Keratinocyte (primary cell): ENCODE measurements around the gene DSTYK. TPM values are rescaled to one million over a fixed set of nuclear protein-coding genes. Genes with fewer than 3 reads are reported as not detected.

Experiments
- DNase-seq: peaks from one replicate; pipeline ENCODE4 v3.0.0-alpha.2; 2011; ENCODE audit warnings: low read depth, missing footprints, low spot score
- FAIRE-seq: peaks from 2 replicates; lab custom pipeline; 2011; peaks lifted over from hg19 to GRCh38; lab: Jason Lieb, UNC
- H2AFZ ChIP-seq: 2 replicates; pipeline ENCODE4 v1.6.0; 2012; ENCODE audit warnings: low read length, control low read depth, inconsistent platforms; ENCODE audit not compliant: control insufficient read depth
- H3K27ac ChIP-seq: 2 replicates; pipeline ENCODE4 v1.5.1; 2011; ENCODE audit warnings: low read length; ENCODE audit not compliant: control insufficient read depth, insufficient read depth
- H3K27me3 ChIP-seq: 3 replicates; pipeline ENCODE4 v1.6.0; 2011; ENCODE audit warnings: low read length; ENCODE audit not compliant: control insufficient read depth, insufficient read depth; ENCODE audit errors: extremely low read depth
- H3K36me3 ChIP-seq, 2 experiments: 2 replicates in 1 of 2; 3 replicates in 1 of 2; pipeline ENCODE4 v1.5.1; 2011; ENCODE audit warnings: low read length in 2 of 2, mild to moderate bottlenecking in 1 of 2; ENCODE audit not compliant: control insufficient read depth in 2 of 2, insufficient read depth in 2 of 2; ENCODE audit errors: extremely low read depth in 1 of 2
- H3K4me1 ChIP-seq: 3 replicates; pipeline ENCODE4 v1.5.1; 2011; ENCODE audit warnings: low read length; ENCODE audit not compliant: control insufficient read depth, insufficient read depth; ENCODE audit errors: extremely low read depth
- H3K4me2 ChIP-seq: 3 replicates; pipeline ENCODE4 v1.6.0; 2011; ENCODE audit warnings: low read depth, low read length; ENCODE audit not compliant: control insufficient read depth, insufficient read depth; ENCODE audit errors: extremely low read depth
- H3K4me3 ChIP-seq, 3 experiments: fragments of 200-600 bp in 1 of 3; sonication (generic) in 1 of 3; 2 replicates in 2 of 3; 3 replicates in 1 of 3; pipeline ENCODE4 v1.5.1; 2011 to 2016; ENCODE audit warnings: low read length in 3 of 3, mild to moderate bottlenecking in 3 of 3, control low read depth in 2 of 3, inconsistent platforms in 1 of 3, low read depth in 1 of 3, mixed read lengths in 1 of 3, mixed run types in 1 of 3, moderate library complexity in 1 of 3; ENCODE audit not compliant: control insufficient read depth in 2 of 3, insufficient read depth in 2 of 3; ENCODE audit errors: extremely low read depth in 1 of 3
- H3K79me2 ChIP-seq: 2 replicates; pipeline ENCODE4 v1.6.0; 2012; ENCODE audit warnings: low read length; ENCODE audit not compliant: control insufficient read depth, insufficient read depth
- H3K9ac ChIP-seq: 3 replicates; pipeline ENCODE4 v1.6.0; 2011; ENCODE audit warnings: low read length; ENCODE audit not compliant: control insufficient read depth, insufficient read depth; ENCODE audit errors: extremely low read depth
- H3K9me1 ChIP-seq: 3 replicates; pipeline ENCODE4 v1.6.0; 2011; ENCODE audit warnings: low read length; ENCODE audit not compliant: control insufficient read depth, insufficient read depth; ENCODE audit errors: extremely low read depth
- H3K9me3 ChIP-seq: 2 replicates; pipeline ENCODE4 v1.5.1; 2012; ENCODE audit warnings: low read depth, low read length; ENCODE audit not compliant: control insufficient read depth
- H4K20me1 ChIP-seq: 3 replicates; pipeline ENCODE4 v1.6.0; 2011; ENCODE audit warnings: low read length; ENCODE audit not compliant: control insufficient read depth, insufficient read depth; ENCODE audit errors: extremely low read depth
- EZH2 ChIP-seq: IDR thresholded peaks from one replicate; pipeline ENCODE4 v1.6.1; 2012; ENCODE audit warnings: inconsistent platforms, mild to moderate bottlenecking, low read length, moderate library complexity
- dilution Hi-C: fragments of 300-500 bp; cut with MboI; formaldehyde crosslinking; loops from one replicate; pipeline ENCODE4 v1.7.0; 2020; ENCODE audit warnings: low sequenced_read_pairs; ENCODE audit not compliant: extremely low pct_ligation_motif_present
- polyA plus RNA-seq, 5 experiments: library from polyadenylated mRNA; depleted of rRNA in 3 of 5; stranded (reverse) in 3 of 5; stranded (forward) in 1 of 5; unstranded in 1 of 5; fragments of >200 nt; gene quantifications; 1 replicate in 1 of 5; 2 replicates in 3 of 5; 3 replicates in 1 of 5; pipeline versions ENCODE4 v1.2.1 to v1.2.3, GENCODE V29; 2011 to 2012; ENCODE audit warnings: missing spikeins in 2 of 5, low read depth in 1 of 5, low replicate concordance in 1 of 5
- TF ChIP-seq, protein P1 (sequence below), 3 experiments: IDR thresholded peaks in 1 of 3; conservative IDR thresholded peaks in 1 of 3; optimal IDR thresholded peaks in 1 of 3; 2 replicates in 2 of 3; 3 replicates in 1 of 3; pipeline versions ENCODE3 to v1.5.1; 2011; ENCODE audit warnings: low read length in 3 of 3, mild to moderate bottlenecking in 3 of 3, moderate library complexity in 2 of 3, control low read depth in 1 of 3, inconsistent platforms in 1 of 3; ENCODE audit not compliant: insufficient read depth in 2 of 3; ENCODE audit errors: extremely low read depth in 1 of 3

The DSTYK gene
- polyA plus RNA-seq, 1 donor (not counting 4 experiments of a cell fraction or from before 2014, with no cell fraction given), result 7.6 TPM

- FAIRE-seq, result no peak
- H3K4me3 ChIP-seq, result no peak overlapping the region
- peaks cover 0 to 3% of the 10 kb centered on the region in 2 experiments for H3K36me3 ChIP-seq
- no peaks in the 10 kb centered on the region for H4K20me1 ChIP-seq
- no peaks in the 10 kb centered on the region for H3K9me3 ChIP-seq
- H3K27me3 ChIP-seq, result no peaks in the 10 kb centered on the region
- no peaks in the 10 kb centered on the region for H3K9me1 ChIP-seq
- no peaks in the 10 kb centered on the region for H3K79me2 ChIP-seq
- TF ChIP-seq, protein P1, sequence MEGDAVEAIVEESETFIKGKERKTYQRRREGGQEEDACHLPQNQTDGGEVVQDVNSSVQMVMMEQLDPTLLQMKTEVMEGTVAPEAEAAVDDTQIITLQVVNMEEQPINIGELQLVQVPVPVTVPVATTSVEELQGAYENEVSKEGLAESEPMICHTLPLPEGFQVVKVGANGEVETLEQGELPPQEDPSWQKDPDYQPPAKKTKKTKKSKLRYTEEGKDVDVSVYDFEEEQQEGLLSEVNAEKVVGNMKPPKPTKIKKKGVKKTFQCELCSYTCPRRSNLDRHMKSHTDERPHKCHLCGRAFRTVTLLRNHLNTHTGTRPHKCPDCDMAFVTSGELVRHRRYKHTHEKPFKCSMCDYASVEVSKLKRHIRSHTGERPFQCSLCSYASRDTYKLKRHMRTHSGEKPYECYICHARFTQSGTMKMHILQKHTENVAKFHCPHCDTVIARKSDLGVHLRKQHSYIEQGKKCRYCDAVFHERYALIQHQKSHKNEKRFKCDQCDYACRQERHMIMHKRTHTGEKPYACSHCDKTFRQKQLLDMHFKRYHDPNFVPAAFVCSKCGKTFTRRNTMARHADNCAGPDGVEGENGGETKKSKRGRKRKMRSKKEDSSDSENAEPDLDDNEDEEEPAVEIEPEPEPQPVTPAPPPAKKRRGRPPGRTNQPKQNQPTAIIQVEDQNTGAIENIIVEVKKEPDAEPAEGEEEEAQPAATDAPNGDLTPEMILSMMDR (optimal IDR thresholded peaks at IDR 0.05 in 1 of 3, IDR thresholded peaks at IDR 0.05 in 1 of 3, conservative IDR thresholded peaks at IDR 0.05 in 1 of 3; ENCODE audit: extremely low read depth in 1 of 3, insufficient read depth in 2 of 3, low read length in 3 of 3), result no peak
- no peak for TF ChIP-seq EZH2
- no peak overlapping the region for H3K9ac ChIP-seq
- no peak overlapping the region for H3K4me2 ChIP-seq
- no peak overlapping the region for H2AFZ ChIP-seq
- no peak for DNase-seq
- H3K27ac ChIP-seq, result no peak overlapping the region
- dilution Hi-C loops, result no loop called here
- H3K4me1 ChIP-seq, result peaks cover 6% of the 10 kb centered on the region
Observed at GRCh38 chr1:205144751-205145150, 66.8 kb downstream of the DSTYK start.

- no peak overlapping the region for H3K27ac ChIP-seq
Observed at GRCh38 chr1:205144046-205144720, 67.3 kb downstream of the DSTYK start.

More at GRCh38 chr1:205144046-205144720, 67.3 kb downstream of the DSTYK start:
- H3K9ac ChIP-seq, result no peak overlapping the region
- no peaks in the 10 kb centered on the region for H3K9me1 ChIP-seq
- no peak overlapping the region for H3K4me3 ChIP-seq
- H3K9me3 ChIP-seq, result no peaks in the 10 kb centered on the region
- dilution Hi-C loops, result no loop called here
- peaks cover 0 to 3% of the 10 kb centered on the region in 2 experiments for H3K36me3 ChIP-seq
- no peak overlapping the region for H2AFZ ChIP-seq
- peaks cover 6% of the 10 kb centered on the region for H3K4me1 ChIP-seq
- FAIRE-seq (no peak), DNase-seq (no peak)
- H3K4me2 ChIP-seq, result no peak overlapping the region
- no peak for TF ChIP-seq EZH2
- TF ChIP-seq, protein P1 (optimal IDR thresholded peaks at IDR 0.05 in 1 of 3, IDR thresholded peaks at IDR 0.05 in 1 of 3, conservative IDR thresholded peaks at IDR 0.05 in 1 of 3; ENCODE audit: extremely low read depth in 1 of 3, insufficient read depth in 2 of 3, low read length in 3 of 3), result no peak
- H4K20me1 ChIP-seq, result no peaks in the 10 kb centered on the region
- H3K79me2 ChIP-seq, result no peaks in the 10 kb centered on the region
- no peaks in the 10 kb centered on the region for H3K27me3 ChIP-seq
